ENCODE results near the gene TP53RK.

Gene TP53RK

DNA sequence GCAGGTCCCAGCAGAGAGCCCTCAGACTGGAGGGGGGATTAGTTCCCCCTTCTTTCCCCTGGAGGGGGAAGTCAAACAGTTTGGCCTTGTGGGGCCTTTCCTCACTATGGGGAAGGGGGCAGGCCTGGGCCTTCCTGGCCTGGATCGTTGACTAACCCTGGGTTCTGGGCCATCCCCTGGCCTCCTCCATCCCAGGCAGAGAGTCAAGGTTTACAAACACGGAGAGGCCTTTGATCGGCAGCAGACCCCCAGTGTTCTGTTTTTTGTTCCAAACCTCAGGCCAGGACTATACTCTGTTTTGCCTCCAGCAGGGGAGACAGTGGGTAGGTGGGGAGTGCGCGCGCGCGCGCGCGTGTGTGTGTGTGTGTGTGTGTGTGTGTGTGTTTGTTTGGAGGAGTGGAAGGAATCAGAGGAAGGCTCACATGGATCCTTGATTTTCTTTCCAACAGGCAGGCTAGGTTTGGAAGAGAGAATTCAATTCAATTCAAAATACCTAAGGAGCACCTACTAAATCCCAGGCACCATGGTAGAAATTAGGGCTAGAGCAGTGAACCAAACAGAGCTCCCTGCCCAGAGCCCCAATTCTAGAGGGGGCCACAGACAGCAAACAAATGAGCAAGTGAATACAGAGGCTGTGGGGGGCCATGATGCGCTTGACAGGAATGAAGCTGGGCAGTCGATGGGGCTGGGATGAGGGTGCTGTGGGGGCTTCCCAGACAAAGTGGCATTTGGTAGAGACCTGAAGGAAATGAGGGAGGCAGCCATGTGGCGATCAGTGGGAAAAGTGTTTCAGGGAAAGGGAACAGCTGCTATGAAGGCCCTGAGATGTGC, 14.8 kb downstream of the TP53RK start:
- TF ChIP-seq JUND (IDR thresholded peaks at IDR 0.05; ENCODE audit: low read depth) = no peak
- in situ Hi-C loops (cut with HindIII; ENCODE audit: low pct_unique_long_range_greater_than_20kb, low sequenced_read_pairs) = no loop called here
- no peak for DNase-seq (ENCODE audit: low read depth in 1 of 2, low spot score in 1 of 2)

DNA sequence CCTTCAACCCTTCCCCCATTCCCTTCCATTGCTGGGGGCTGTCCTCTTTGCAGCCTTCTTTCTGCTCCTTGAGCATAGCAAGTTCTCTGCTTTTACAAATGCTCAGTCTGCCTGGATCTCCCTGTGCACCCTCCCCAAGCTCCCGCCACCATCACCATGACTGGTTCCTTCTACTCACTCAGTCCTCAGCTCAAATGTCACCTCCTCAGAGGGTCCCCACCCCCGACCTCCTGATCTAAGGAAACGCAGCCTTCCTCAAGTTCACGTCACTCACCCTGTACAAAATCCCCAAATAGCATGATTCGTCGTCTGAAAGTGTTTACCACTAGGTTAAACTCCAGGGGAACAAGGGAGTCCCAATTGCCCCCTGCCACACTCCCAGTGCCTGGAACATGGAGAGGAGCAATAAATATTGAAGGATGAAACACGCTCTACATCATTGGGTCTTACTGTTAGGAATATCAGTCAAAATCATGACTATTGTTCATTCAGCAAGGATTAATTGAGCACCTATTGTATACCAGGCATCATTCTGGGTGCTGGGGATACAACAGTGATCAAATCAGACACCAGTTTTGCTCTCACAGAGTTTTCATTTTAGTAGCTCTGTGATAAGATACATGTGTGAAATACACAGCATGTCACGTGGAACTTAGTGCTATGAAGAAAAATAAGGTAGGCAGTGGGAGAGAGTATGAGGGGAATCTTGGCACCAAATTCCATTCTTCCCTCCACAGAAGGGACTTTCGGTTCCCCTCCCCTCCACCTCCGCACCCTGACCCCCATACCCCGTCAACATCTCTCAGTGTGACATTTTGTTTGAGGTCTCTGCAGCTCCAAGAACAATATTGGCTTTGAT, 15.6 kb downstream of the TP53RK start:
- TF ChIP-seq JUND (IDR thresholded peaks at IDR 0.05; ENCODE audit: low read depth) = no peak
- in situ Hi-C loops (cut with HindIII; ENCODE audit: low pct_unique_long_range_greater_than_20kb, low sequenced_read_pairs) = no loop called here
- no peak for DNase-seq (ENCODE audit: low read depth in 1 of 2, low spot score in 1 of 2)

DNA sequence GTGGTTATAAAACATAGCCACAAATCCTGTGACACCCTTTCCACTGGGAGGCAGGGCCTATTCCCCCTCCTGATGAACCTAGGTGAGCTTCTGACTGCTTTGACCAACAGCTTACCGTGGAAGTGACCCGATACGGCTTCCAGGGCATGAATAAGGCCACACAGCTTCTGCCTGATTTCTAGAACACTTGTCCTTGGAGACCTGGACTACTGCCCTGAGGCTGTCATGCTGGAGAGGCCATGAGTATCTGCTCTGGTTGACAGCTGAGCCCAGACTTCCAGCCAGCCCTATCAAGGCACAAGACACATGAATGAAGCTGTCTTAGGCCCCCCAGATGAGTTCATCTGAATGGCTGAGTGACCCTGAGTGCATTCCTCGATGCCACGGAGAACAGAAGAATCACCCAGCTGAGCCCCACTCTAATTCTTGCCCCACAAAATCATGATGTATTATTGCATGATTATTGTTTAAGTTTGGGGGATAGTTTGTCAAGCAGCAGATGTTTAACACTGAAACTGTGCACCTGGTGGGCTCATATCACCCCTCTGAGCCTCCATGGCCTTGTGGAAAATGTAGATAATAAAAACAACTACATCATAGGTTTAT, 16.6 kb downstream of the TP53RK start:
- no peak for DNase-seq (ENCODE audit: low read depth in 1 of 2, low spot score in 1 of 2)
- no peak for TF ChIP-seq JUND (IDR thresholded peaks at IDR 0.05; ENCODE audit: low read depth)
- in situ Hi-C loops (cut with HindIII; ENCODE audit: low pct_unique_long_range_greater_than_20kb, low sequenced_read_pairs) = no loop called here

DNA sequence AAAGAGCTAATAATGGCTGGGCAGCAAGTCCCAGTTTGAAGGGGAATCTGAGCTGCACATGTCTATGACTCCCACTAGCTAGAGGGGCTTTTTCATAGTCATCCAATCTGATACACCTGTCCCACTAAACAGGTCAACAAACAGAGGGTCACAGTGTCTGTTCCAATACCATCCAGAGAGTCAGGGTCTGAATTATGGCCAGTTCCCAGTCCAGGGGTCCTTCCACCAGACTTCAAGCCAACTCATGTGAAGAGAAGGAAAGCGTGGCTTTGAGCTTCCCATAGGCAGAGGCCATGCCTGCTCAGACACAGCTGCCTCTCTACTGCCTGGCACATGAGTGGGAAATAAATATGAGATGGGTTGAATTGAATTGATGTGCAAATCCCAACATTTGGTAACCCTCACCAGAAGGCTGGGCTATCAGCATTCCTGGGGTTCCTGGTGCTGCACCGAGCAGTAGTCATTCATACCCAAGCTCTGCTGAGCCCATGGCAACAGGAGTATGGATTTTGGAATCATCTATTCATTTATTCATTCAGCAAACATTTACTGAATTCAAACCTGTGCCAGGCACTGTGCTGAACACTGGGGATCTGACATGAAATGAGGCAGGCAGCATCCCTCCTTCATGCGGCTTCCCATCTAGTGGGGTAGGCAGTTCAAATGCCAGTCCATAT, 17.2 kb downstream of the TP53RK start:
- no peak for TF ChIP-seq JUND (IDR thresholded peaks at IDR 0.05; ENCODE audit: low read depth)
- in situ Hi-C loops (cut with HindIII; ENCODE audit: low pct_unique_long_range_greater_than_20kb, low sequenced_read_pairs) = no loop called here
- DNase-seq (ENCODE audit: low read depth in 1 of 2, low spot score in 1 of 2) = no peak

DNA sequence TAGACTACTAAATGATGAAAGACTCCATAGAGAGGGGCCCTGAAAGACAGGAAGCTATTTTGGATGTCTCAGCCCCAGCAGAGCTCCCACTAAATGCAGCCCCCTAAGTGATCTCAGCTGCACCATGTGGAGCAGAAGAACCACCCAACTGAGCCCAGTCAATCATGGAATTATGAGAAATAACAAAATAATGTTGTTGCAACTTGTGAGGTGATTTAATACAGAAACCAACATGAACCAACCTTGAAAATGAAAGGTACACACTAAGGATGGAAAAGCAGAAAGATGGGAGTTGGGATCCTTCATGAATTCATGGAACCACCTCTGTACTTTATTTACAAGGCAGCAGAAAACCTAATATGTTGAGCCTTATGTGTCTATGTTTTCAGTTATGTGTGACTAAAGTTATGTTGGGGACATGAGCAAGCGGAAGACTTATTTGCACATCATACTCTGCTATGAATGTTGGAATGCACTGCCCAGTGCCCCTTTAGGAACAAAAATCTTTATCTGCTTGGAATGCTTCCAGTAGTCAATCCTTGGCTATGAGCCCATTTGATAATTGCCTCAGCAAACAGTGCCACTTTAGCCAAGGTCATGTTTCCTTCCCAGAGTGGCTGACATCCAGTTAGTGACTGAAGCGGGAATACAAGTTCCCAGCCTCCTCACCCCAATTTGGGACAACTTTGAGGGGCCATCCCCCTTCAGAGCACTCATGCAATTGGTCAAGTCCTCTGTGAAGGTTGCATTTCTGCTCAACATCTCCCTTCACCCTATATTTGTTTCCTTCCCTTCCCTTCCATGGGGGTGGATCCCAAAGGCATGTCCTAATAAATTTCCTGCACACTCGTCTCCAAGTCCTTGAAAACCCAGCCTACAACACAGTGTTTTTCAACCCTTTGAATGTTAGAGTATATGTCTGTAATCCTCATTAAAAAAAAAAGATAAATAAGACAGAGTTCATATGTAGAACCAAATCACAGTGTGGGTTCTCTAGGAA, 18.4 kb downstream of the TP53RK start:
- in situ Hi-C loops (cut with HindIII; ENCODE audit: low pct_unique_long_range_greater_than_20kb, low sequenced_read_pairs) = no loop called here

DNA sequence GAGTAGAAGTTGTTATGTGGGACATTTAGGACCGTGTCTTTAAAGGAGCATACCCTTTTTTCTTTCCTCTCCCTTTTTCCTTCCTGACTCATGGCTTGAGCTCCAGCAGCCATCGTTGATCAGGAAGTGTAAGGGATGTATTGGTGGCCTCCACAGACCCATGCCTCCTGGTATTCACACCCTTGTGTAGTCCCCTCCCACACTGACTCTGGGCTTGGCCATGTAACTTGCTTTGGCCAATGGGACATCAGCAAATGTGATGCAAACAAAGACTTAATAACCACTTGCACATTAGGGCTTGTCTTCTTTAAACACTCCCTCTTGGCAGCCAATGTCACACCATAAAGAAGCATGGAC, 19.0 kb downstream of the TP53RK start:
- TF ChIP-seq JUND (IDR thresholded peaks at IDR 0.05; ENCODE audit: low read depth) = no peak
- DNase-seq (ENCODE audit: low read depth in 1 of 2, low spot score in 1 of 2) = no peak
- in situ Hi-C loops (cut with HindIII; ENCODE audit: low pct_unique_long_range_greater_than_20kb, low sequenced_read_pairs) = no loop called here

More for the DNA sequence above, 18.4 kb downstream of the TP53RK start:
- no peak for DNase-seq (ENCODE audit: low read depth in 1 of 2, low spot score in 1 of 2)
- no peak for TF ChIP-seq JUND (IDR thresholded peaks at IDR 0.05; ENCODE audit: low read depth)

DNA sequence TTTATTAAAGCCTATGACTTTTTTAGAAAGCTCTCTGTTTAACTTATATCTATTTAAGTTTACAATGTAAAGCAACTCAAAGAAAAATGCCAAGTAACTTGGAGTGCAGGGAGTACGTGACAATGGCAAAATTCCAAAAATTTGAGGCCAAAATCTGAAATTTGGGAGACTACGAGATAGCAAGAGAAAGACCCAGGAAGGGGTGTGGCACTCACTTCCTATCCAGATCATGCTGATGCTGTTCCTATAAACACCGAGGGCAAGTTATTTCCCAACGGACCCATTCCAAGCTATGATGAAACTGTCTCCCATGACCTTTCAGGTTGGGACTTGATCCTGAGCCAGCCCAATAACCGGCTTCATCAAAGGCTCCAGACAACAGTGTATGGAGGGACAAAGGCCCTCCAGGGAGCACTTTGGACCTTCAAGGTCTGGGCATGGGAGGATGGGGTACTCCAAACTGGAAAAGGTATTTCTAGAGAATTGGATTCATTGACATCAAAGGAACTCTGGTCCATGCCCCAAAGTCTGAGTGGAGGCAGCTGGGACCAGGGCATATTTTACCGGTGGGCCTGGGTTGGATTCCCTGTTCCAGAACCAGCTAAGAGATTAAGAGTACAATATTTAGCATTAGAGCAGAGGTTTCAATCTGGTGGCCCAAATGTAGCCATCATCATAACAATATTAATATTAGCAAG, 22.3 kb downstream of the TP53RK start:
- in situ Hi-C loops (cut with HindIII; ENCODE audit: low pct_unique_long_range_greater_than_20kb, low sequenced_read_pairs) = no loop called here
- TF ChIP-seq JUND (IDR thresholded peaks at IDR 0.05; ENCODE audit: low read depth) = no peak
- DNase-seq (ENCODE audit: low read depth in 1 of 2, low spot score in 1 of 2) = no peak

DNA sequence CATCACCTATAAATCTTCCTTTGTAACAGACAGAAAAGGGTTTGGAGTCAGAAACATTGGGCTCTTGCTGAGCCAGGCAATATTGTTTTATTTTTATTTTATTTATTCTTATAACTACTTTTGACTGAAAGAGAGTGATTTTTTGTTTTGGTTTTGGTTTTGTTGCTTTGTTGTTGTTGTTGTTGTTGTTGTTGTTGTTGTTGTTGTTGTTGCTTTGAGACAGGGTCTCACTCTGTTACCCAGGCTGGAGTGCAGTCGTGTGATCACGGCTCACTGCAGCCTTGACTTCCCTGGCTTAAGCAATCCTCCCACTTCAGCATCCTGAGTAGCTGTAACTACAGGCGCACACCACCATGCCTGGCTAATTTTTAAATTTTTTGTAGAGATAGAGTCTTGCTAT, 22.9 kb downstream of the TP53RK start:
- TF ChIP-seq JUND (IDR thresholded peaks at IDR 0.05; ENCODE audit: low read depth) = no peak
- in situ Hi-C loops (cut with HindIII; ENCODE audit: low pct_unique_long_range_greater_than_20kb, low sequenced_read_pairs) = no loop called here
- DNase-seq (ENCODE audit: low read depth in 1 of 2, low spot score in 1 of 2) = no peak

DNA sequence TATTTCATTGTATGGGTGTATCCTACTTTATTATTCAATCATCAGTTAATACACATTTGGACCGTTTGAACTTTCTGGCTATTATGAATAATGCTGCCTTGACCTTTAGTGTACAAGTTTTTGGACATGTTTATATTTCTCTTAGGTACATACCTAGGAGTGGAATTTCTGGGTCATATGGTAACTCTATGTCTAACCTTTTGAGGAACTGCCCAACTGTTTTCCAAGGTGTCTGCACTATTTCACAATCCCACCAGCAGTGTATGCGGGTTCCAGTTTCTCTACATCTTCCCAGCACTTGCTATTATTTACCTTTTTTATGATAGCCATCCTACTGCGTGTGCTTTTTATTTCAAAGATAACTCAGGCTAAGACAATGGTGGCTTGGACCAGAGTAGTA, 23.6 kb downstream of the TP53RK start:
- no peak for TF ChIP-seq JUND (IDR thresholded peaks at IDR 0.05; ENCODE audit: low read depth)
- in situ Hi-C loops (cut with HindIII; ENCODE audit: low pct_unique_long_range_greater_than_20kb, low sequenced_read_pairs) = no loop called here
- no peak for DNase-seq (ENCODE audit: low read depth in 1 of 2, low spot score in 1 of 2)

DNA sequence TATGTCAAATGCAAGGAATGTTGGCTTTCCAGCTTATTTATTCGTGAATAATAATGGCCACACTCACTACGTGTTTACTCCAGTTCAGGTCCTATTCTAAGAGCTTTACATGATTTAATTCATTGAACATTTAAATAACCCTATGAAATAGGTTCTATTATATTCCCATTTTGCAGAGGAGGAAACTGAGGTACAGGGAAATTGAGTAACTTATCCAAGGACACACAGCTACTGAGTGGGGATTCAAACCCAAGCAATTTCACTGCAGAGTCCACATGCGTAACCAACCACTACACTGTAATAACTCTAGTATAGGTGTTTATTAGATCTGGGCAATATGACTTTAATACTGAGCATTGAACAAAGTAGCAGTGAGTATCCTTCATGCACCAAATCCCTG, 25.7 kb downstream of the TP53RK start:
- no peak for TF ChIP-seq JUND (IDR thresholded peaks at IDR 0.05; ENCODE audit: low read depth)
- in situ Hi-C loops (cut with HindIII; ENCODE audit: low pct_unique_long_range_greater_than_20kb, low sequenced_read_pairs) = no loop called here
- no peak for DNase-seq (ENCODE audit: low read depth in 1 of 2, low spot score in 1 of 2)

DNA sequence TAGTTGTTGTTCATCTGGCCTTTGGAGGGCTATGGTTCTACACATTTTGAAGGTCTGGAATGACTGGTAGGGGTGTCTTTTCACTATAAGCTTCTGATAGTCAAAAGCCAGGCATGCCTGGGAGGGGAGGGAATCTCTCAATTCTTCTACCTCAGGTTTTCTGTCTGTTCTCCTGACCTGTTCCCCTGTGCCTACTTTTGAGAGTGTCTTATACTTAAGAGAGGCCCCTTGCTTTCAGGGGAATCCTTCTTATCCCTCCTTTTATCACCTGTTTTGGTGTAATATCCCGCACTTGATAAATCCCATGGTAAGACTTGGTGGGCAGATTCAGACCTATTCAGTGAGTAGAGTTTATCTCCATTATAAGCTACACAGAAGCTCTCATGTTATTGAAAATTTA, 27.6 kb downstream of the TP53RK start:
- no peak for DNase-seq (ENCODE audit: low read depth in 1 of 2, low spot score in 1 of 2)
- in situ Hi-C loops (cut with HindIII; ENCODE audit: low pct_unique_long_range_greater_than_20kb, low sequenced_read_pairs) = no loop called here
- TF ChIP-seq JUND (IDR thresholded peaks at IDR 0.05; ENCODE audit: low read depth) = no peak
